ENCODE data around the gene SRGAP3.

The SRGAP3 gene

DNA sequence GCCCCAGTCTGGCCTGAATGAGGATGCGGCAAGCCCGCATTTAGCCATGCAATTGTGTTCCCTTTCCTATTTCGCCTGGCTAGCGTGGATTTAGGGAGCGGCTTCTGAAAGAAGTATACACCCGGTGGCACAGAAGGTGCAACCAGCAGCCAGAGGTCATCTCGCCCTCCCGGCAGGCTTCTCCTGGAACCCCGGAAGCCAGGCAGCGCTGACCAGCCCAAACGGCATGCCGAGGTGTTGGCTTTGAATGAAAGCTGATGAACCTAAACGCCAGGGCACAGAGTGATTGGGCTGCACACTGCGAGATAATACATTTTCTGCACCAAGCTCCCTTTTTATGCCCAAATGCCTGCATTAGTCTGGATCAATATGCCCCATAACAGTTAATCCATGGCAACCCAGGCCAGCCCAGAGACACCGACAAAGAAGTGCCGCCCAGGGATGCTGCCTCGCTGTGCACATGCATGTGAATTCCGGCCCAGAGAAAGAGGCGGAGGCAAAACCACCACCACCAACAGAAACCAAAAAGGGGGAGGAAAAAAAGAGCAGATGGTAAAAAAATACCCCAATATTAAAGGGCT lies 1.4 kb downstream of the SRGAP3 start:
- H2AFZ ChIP-seq (ENCODE audit: low read depth, low read length): no peak overlapping the region
- H3K79me2 ChIP-seq (ENCODE audit: low read length): no peaks in the 10 kb centered on the region
- H3K4me2 ChIP-seq (ENCODE audit: low read length): peak overlapping the region; percentile 87
- H4K20me1 ChIP-seq (ENCODE audit: insufficient read depth, low read length): no peaks in the 10 kb centered on the region
- TF ChIP-seq, protein P1, sequence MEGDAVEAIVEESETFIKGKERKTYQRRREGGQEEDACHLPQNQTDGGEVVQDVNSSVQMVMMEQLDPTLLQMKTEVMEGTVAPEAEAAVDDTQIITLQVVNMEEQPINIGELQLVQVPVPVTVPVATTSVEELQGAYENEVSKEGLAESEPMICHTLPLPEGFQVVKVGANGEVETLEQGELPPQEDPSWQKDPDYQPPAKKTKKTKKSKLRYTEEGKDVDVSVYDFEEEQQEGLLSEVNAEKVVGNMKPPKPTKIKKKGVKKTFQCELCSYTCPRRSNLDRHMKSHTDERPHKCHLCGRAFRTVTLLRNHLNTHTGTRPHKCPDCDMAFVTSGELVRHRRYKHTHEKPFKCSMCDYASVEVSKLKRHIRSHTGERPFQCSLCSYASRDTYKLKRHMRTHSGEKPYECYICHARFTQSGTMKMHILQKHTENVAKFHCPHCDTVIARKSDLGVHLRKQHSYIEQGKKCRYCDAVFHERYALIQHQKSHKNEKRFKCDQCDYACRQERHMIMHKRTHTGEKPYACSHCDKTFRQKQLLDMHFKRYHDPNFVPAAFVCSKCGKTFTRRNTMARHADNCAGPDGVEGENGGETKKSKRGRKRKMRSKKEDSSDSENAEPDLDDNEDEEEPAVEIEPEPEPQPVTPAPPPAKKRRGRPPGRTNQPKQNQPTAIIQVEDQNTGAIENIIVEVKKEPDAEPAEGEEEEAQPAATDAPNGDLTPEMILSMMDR (IDR thresholded peaks at IDR 0.05; ENCODE audit: low read depth, low read length): no peak
- no peak for TF ChIP-seq EZH2phosphoT487 (IDR thresholded peaks at IDR 0.05; ENCODE audit: low read depth)
- peak overlapping the region; percentile 87 for H3K4me3 ChIP-seq (ENCODE audit: low read length)
- no peaks in the 10 kb centered on the region for H3K36me3 ChIP-seq (replicated peaks; ENCODE audit: low read depth, low read length)
- H3K9me3 ChIP-seq (ENCODE audit: insufficient read depth, low read length): no peaks in the 10 kb centered on the region
- H3K27ac ChIP-seq (ENCODE audit: low read length): no peak overlapping the region
- H3K9ac ChIP-seq (ENCODE audit: low read length): no peak overlapping the region
- H3K27me3 ChIP-seq (ENCODE audit: low read depth, low read length): 0 out of 2 replicates have a peak, but pooled peaks cover 4% of the 10 kb centered on the region
- peaks cover 13% of the 10 kb centered on the region for H3K4me1 ChIP-seq (ENCODE audit: low read length)

DNA sequence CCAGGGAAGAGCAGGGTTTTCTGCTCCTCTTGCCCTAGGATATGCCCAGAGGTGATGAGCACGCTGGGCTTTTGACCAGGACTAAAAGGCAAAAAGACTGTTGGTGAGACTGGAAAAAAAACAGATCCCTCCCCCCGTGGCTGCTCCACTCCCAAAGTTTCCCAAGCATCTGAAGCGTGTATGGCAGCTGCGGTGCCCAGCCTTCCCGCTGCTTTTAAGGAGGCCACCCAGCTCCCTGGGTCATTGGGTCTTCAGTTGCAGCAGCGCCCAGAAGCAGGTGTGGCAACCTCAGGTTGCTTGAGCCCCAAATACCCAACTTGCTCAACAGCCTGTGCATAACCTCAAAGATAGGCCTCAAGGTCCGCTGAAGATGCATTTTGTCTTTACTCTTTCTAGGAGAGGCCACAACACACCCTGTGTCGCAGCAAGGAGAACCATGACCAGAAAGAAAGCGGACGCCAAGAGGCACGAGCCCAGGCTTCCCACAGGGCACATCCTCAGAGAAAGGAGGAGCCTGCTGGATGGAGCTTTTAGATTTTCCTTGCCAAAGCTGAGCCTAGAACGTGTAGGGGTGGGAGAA lies 2.0 kb downstream of the SRGAP3 start:
- no peaks in the 10 kb centered on the region for H3K79me2 ChIP-seq (ENCODE audit: low read length)
- H3K27ac ChIP-seq (ENCODE audit: low read length): no peak overlapping the region
- TF ChIP-seq, protein P1 (IDR thresholded peaks at IDR 0.05; ENCODE audit: low read depth, low read length): no peak
- TF ChIP-seq EZH2phosphoT487 (IDR thresholded peaks at IDR 0.05; ENCODE audit: low read depth): no peak
- H3K9ac ChIP-seq (ENCODE audit: low read length): no peak overlapping the region
- H3K4me3 ChIP-seq (ENCODE audit: low read length): no peak overlapping the region
- peaks cover 13% of the 10 kb centered on the region for H3K4me1 ChIP-seq (ENCODE audit: low read length)
- no peak overlapping the region for H3K4me2 ChIP-seq (ENCODE audit: low read length)
- H3K9me3 ChIP-seq (ENCODE audit: insufficient read depth, low read length): no peaks in the 10 kb centered on the region
- H3K36me3 ChIP-seq (replicated peaks; ENCODE audit: low read depth, low read length): no peaks in the 10 kb centered on the region
- no peaks in the 10 kb centered on the region for H4K20me1 ChIP-seq (ENCODE audit: insufficient read depth, low read length)
- H3K27me3 ChIP-seq (ENCODE audit: low read depth, low read length): 0 out of 2 replicates have a peak, but pooled peaks cover 4% of the 10 kb centered on the region
- no peak overlapping the region for H2AFZ ChIP-seq (ENCODE audit: low read depth, low read length)

DNA sequence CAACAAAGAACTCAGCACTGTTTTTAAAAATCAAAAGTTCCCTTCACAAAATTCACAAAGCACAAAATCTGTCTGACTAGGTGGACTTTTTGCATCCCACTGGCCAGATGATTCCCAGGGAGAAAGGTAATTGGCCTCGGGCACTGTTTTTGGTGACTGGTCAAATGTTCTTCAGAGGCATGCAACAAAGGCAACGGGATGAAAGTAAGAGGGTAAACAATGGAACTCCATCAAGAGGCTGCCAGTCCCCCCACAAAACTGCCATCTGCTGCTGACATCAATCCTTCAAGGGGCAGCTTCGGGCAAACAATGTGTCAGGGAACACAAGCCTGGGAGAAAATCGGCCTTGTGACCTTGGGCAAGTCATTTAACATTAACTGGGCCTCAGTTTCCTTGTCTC lies 3.3 kb downstream of the SRGAP3 start:
- Histone ChIP-seq H3K4me1 (ENCODE audit: low read length) (peaks cover 13% of the 10 kb centered on the region), H3K4me2 (ENCODE audit: low read length) (no peak overlapping the region), H3K36me3 (replicated peaks; ENCODE audit: low read depth, low read length) (no peaks in the 10 kb centered on the region), H3K79me2 (ENCODE audit: low read length) (no peaks in the 10 kb centered on the region), H3K9ac (ENCODE audit: low read length) (no peak overlapping the region), H3K4me3 (ENCODE audit: low read length) (no peak overlapping the region), H3K9me3 (ENCODE audit: insufficient read depth, low read length) (no peaks in the 10 kb centered on the region), H2AFZ (ENCODE audit: low read depth, low read length) (no peak overlapping the region), H4K20me1 (ENCODE audit: insufficient read depth, low read length) (no peaks in the 10 kb centered on the region), H3K27ac (ENCODE audit: low read length) (no peak overlapping the region), H3K27me3 (ENCODE audit: low read depth, low read length) (0 out of 2 replicates have a peak, but pooled peaks cover 4% of the 10 kb centered on the region)
- TF ChIP-seq EZH2phosphoT487 (IDR thresholded peaks at IDR 0.05; ENCODE audit: low read depth): no peak
- TF ChIP-seq, protein P1 (IDR thresholded peaks at IDR 0.05; ENCODE audit: low read depth, low read length): no peak

DNA sequence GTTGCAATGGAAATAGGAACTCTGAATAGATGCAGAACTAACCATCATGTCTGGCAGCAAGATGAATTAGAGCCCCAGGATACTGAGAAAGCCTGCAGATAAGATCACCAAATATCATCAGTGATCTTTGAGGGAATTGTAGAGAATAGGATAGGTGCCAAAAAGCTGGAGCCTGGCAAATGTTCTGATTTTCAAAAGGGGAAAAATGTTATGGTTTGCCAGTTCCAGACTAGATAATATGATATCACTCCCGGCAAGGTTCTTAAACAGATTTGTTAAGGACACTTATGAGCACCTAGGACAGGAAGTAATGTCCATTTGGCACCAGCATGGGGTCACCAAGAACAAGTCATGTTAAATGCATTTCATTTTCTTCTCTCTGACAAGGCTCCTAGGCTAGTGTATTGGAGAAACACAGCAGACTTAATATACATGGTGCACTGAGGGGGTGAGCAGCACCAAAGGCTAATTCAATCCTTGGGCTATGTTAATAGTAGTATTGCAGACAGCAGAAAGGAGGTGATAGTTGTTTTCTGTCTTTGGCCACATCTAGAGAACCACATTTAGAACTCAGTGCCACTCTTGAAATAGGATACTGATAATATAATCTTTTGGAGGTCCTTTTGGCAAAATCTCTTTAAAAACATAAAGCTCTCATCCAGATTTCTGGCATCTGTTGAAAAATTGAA lies 4.8 kb downstream of the SRGAP3 start:
- Histone ChIP-seq H3K4me1 (ENCODE audit: low read length) (peaks cover 6% of the 10 kb centered on the region), H3K79me2 (ENCODE audit: low read length) (no peaks in the 10 kb centered on the region), H3K36me3 (replicated peaks; ENCODE audit: low read depth, low read length) (no peaks in the 10 kb centered on the region), H3K4me2 (ENCODE audit: low read length) (no peak overlapping the region), H3K27ac (ENCODE audit: low read length) (no peak overlapping the region), H3K9ac (ENCODE audit: low read length) (no peak overlapping the region), H4K20me1 (ENCODE audit: insufficient read depth, low read length) (no peaks in the 10 kb centered on the region), H3K4me3 (ENCODE audit: low read length) (no peak overlapping the region), H3K27me3 (ENCODE audit: low read depth, low read length) (0 out of 2 replicates have a peak, but pooled peaks cover 4% of the 10 kb centered on the region), H2AFZ (ENCODE audit: low read depth, low read length) (no peak overlapping the region), H3K9me3 (ENCODE audit: insufficient read depth, low read length) (no peaks in the 10 kb centered on the region)
- TF ChIP-seq EZH2phosphoT487 (IDR thresholded peaks at IDR 0.05; ENCODE audit: low read depth): no peak
- TF ChIP-seq, protein P1 (IDR thresholded peaks at IDR 0.05; ENCODE audit: low read depth, low read length): no peak

Data from OCI-LY3 (cell line).